ENCODE measurements around the gene TAF3.
"Not testable (repeated sequence)": the region's sequence is repeated elsewhere in the genome, so short reads cannot be mapped to it uniquely, and the experiment has no call there.

Gene TAF3, protein sequence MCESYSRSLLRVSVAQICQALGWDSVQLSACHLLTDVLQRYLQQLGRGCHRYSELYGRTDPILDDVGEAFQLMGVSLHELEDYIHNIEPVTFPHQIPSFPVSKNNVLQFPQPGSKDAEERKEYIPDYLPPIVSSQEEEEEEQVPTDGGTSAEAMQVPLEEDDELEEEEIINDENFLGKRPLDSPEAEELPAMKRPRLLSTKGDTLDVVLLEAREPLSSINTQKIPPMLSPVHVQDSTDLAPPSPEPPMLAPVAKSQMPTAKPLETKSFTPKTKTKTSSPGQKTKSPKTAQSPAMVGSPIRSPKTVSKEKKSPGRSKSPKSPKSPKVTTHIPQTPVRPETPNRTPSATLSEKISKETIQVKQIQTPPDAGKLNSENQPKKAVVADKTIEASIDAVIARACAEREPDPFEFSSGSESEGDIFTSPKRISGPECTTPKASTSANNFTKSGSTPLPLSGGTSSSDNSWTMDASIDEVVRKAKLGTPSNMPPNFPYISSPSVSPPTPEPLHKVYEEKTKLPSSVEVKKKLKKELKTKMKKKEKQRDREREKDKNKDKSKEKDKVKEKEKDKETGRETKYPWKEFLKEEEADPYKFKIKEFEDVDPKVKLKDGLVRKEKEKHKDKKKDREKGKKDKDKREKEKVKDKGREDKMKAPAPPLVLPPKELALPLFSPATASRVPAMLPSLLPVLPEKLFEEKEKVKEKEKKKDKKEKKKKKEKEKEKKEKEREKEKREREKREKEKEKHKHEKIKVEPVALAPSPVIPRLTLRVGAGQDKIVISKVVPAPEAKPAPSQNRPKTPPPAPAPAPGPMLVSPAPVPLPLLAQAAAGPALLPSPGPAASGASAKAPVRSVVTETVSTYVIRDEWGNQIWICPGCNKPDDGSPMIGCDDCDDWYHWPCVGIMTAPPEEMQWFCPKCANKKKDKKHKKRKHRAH

DNA sequence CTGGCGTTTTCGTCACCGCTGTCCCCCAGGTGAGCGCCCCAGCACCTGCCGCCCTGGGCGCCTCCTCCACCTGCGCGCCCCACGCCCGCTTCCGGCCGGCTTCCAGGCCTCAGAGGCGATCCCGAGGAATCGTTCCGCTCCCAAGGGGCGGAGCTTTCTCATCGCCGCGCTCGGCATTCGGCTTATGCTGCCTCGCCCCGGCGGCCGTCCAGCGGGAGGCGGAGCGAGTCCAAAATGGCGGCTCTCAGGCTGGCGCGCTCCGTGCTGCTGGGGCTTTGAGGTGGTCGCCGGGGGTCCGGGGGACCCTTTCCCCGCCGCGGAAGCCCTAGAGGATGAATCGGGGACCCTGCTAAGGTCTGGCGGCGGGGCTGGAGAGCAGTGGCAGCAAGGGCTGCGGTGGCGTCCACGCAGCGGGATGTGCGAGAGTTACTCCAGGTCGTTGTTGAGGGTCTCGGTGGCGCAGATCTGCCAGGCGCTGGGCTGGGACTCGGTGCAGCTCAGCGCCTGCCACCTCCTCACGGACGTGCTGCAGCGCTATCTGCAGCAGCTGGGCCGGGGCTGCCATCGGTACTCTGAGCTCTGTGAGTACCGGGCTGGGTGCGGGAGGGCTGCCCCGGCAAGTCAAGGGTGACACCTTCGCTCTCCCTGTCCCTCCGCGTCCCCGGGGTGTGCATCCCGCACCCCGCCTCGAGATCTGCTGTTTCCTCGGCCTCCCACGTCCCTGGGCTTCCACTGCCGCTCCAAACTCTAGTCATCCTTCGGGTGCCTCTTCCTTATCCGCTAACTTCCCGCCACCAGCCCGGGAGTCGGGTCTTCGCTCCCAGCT is at the start of gene TAF3:
Gene TAF3 (plus strand): TSS at position 211 of the 826 bp plus-strand sequence. CDS start 205 bp downstream, at position 416.
- Mint-ChIP-seq H3K9me3 (no peaks in the 10 kb centered on the region), H3K27ac (peak within 1 kb of the TSS; percentile 92), H3K36me3 (peaks cover 2% of the 10 kb centered on the region), H3K4me1 (peaks cover 34% of the 10 kb centered on the region), H3K27me3 (no peaks in the 10 kb centered on the region), H3K4me3 (peak within 1 kb of the TSS; percentile 95)

DNA sequence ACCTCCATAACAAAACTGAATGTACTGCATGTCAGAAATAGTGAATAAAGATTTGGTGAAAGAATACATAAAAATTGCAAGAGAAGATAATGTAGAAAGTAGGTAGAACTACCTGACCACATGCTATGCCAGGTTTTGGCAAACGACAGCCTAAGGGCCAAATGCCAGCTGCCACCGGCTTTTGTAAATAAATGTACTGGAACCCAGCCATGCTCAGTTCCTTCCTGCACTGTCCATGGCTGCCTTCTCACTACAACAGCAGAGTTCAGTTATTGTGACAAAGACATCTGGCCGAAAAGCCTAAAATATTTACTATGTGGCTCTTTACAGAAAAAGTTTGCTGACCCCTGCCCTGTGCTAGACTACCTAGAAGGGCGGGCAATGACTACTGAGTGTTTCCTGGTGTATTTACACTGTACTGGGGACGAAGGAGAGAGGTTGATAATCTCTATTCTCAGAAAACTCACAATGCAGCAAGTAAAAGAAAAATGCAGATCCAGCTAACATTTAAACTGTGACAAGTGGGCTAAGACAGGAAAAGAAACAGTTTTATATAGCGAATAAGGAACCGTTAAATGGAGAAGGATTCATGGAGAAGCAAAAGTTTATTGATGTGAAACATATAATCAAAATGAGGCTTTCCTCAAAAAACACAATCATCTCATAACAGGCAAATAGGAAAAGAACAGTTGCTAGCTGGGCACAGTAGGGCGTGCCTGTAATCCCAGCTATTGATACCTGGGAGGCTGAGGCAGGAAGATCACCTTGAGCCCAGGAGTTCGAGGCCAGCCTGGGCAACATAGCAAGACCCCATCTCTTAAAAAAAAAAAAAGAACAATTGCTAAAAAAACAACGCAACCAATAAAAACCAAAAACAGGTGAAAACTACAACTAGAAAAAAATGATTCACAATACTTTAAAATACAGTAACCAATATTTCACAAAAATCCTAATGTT is 44.2 kb upstream of the TAF3 start:
- no peaks in the 10 kb centered on the region for H3K4me1 Mint-ChIP-seq
- H3K4me3 Mint-ChIP-seq = no peak overlapping the region
- no peaks in the 10 kb centered on the region for H3K9me3 Mint-ChIP-seq
- H3K27me3 Mint-ChIP-seq = no peaks in the 10 kb centered on the region
- peaks cover 18% of the 10 kb centered on the region for H3K36me3 Mint-ChIP-seq
- H3K27ac Mint-ChIP-seq = no peak overlapping the region

DNA sequence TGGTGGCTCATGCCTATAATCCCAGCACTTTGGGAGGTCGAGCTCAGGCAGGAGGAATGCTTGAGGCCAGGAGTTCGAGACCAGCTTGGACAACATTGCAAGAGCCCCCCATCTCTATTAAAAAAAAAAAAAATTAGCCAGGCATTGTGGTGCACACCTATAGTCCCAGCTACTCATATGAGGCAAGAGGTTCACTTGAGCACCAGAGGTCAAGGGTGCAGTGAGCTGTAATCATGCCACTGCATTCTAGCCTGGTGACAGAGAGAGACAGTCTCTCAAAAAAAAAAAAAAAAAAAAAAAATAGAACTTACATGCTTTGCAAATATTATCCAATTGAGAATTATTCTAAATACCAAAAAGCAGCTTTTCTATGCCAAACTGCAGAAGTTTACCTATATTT is 41.5 kb upstream of the TAF3 start:
- H3K27ac Mint-ChIP-seq = no peak overlapping the region
- H3K36me3 Mint-ChIP-seq = peaks cover 23% of the 10 kb centered on the region
- H3K4me3 Mint-ChIP-seq = no peak overlapping the region
- H3K9me3 Mint-ChIP-seq = no peaks in the 10 kb centered on the region
- H3K27me3 Mint-ChIP-seq = no peaks in the 10 kb centered on the region
- H3K4me1 Mint-ChIP-seq = peaks cover 7% of the 10 kb centered on the region

DNA sequence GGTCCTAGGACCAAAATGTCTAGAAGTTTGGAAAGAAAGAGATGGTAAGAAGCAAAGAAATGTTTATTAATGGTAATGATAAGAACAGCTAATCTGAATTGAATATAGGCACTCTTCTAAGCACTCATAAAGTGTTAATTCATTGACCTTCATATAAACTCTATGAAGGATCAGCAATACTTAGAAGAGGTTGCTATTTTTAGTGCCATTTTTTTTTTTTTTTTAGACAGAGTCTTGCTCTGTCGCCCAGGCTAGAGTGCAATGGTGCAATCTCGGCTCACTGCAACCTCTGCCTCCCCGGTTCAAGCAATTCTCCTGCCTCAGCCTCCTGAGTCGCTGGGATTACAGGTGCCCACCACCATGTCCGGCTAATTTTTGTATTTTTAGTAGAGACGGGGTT is 36.1 kb upstream of the TAF3 start:
- H3K27ac Mint-ChIP-seq, H3K4me3 Mint-ChIP-seq, H3K9me3 Mint-ChIP-seq, H3K27me3 Mint-ChIP-seq: not testable (repeated sequence)
- Mint-ChIP-seq H3K4me1 (peaks cover 36% of the 10 kb centered on the region), H3K36me3 (peaks cover 15% of the 10 kb centered on the region)

DNA sequence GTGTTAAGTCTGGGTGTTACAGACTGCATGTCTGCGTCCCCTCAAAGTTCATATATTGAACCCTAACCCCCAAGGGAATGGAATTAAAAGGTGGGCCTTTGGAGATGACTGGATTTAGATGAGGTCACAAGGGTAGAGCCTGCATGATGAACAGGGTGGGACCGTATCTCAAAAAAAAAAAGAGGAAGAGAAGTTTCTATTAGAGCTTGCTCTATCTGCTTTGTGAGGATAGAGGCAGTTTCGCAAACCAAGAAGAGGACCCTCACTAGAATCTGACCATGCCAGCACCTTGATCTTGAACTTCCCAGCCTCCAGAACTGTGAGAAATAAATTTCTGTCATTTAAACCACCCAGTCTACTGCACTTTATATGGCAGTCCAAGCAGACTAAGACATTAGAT is 31.9 kb upstream of the TAF3 start:
- Mint-ChIP-seq H3K4me3 (no peak overlapping the region), H3K27me3 (no peaks in the 10 kb centered on the region), H3K27ac (no peak overlapping the region), H3K36me3 (peaks cover 3% of the 10 kb centered on the region), H3K4me1 (peaks cover 57% of the 10 kb centered on the region), H3K9me3 (no peaks in the 10 kb centered on the region)

DNA sequence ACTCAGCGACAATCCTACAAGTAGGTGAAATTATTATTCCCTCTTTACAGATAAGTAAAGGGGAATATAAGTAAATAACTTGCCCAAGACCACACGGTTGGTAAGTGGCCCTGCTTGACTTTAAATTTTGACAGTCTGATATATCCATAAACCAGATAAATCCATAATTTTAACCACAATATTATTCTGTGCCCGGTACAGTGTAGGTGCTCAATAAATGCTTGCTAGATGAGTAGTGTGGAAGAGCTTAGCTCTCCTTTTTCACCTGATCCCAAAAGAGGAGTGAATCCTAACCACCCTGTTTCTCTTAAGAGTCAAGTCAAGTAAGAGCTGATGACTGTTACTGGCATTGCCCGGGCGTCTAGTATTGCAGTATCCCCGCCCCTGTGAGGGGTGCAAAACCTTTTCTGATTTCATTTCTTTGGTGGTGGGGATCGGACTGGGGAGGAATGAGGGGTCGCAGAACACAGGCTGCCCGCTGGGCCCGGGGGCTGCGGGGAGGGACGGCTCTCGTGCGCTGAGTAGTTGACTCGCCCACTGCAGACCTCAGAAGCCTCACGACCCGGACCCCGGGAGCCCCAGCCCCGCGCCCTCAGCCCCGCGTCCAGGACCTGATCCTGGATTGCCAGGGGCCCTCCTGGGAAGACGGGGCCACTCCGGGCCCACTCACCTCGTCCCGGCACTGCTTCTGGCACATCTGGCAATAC is 31.0 kb upstream of the TAF3 start:
- no peak overlapping the region for H3K27ac Mint-ChIP-seq
- H3K4me1 Mint-ChIP-seq = peaks cover 65% of the 10 kb centered on the region
- no peak overlapping the region for H3K4me3 Mint-ChIP-seq
- H3K36me3 Mint-ChIP-seq = peaks cover 6% of the 10 kb centered on the region
- H3K27me3 Mint-ChIP-seq = no peaks in the 10 kb centered on the region
- no peaks in the 10 kb centered on the region for H3K9me3 Mint-ChIP-seq

DNA sequence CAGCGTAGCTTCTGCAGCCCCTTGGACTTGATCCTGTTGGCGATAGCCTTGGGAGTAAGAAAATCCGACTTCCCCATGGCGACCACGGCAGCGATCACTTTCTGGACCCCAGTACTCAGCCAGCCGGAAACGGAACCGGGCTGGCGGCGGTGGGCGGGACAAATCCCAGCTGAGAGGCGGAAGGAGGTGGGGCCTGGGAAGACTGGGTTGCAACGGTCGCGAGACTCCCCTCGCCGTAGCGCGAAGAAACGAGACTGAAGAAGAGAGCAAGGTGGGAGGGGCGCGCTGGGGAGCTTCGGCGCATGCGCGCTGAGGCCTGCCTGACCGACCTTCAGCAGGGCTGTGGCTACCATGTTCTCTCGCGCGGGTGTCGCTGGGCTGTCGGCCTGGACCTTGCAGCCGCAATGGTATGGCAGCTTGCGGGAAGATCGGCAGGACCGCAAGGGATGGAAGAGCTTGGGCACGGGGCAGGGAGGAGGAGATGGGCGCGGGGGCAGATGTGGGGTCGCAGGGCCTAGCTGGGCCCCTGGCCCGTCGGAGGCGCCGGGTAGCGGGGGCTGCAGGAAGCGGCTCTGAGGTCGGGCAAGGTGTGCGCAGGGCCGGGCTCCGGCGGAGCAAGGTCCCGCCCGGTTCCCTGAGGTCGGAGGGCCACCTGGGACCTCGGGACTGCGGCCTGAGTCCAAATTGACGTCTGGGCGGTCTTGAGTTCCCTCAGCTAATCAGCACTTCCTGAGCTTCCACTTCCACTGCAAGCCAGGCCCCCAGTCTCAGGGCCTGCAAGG is 30.3 kb upstream of the TAF3 start, which contains the start of the genes ATP5F1C and KIN:
Gene ATP5F1C (plus strand): TSS at position 321 of the 782 bp plus-strand sequence. CDS start 31 bp downstream, at position 352.
Gene KIN (minus strand): TSS at position 137 of the 782 bp plus-strand sequence. CDS start 60 bp downstream, at position 77.
- Mint-ChIP-seq H3K27ac (peak within 1 kb of the TSS; percentile 64), H3K4me1 (peaks cover 72% of the 10 kb centered on the region), H3K36me3 (peaks cover 9% of the 10 kb centered on the region), H3K4me3 (no peak within 1 kb of the TSS), H3K9me3 (no peaks in the 10 kb centered on the region), H3K27me3 (no peaks in the 10 kb centered on the region)

DNA sequence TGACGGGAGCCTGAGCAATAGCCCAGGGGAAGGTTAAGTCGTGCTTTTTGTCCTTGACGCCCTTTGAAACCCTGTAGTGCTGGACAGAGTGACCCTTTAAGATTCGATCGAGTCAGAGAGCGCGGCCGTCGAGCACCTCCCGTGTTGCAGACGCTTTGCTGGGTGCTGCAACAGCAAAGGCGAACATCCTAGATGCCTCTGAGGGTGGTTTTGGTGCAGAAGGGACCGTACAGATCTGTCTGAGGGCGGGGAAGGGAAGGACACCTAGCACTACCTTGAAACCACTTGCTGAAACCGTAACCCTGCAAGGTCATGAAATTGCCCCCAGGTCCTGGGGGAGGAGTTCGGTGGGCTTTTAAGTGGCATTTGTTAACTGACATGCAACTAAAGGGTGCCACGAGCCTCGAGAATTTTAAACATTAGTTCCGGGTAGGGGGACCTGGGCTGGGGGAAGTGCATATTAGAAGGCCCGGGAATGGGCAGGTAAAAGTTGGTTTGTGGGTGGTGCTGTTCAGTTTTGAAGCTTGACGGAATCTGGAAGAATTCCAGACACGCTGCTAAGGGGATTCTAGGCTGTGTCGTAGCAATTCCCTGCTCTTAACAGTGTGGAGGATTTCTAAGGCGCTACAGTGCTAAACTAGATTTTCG is 29.5 kb upstream of the TAF3 start:
- no peaks in the 10 kb centered on the region for H3K9me3 Mint-ChIP-seq
- peaks cover 9% of the 10 kb centered on the region for H3K36me3 Mint-ChIP-seq
- no peak overlapping the region for H3K4me3 Mint-ChIP-seq
- peaks cover 72% of the 10 kb centered on the region for H3K4me1 Mint-ChIP-seq
- peak overlapping the region; percentile 64 for H3K27ac Mint-ChIP-seq
- H3K27me3 Mint-ChIP-seq = no peaks in the 10 kb centered on the region

DNA sequence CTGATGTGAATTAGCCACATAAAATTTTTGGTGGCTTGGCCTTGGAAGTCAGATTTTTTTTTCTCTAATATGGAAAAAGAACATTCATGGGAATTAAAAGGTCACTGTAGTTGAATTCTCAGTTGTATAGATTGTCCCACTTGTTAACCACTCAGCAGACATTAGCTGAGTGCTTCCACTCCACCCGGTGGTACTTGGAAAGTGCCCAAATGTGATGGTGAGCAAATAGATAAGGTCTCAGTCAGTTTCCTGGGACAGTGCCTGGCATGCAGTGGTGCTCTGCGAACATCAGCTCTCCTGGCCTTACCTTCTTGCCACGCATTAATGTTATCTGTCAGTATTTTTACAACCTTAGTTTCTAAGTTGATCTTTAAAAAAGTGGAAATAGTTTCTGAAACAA is 28.9 kb upstream of the TAF3 start:
- Mint-ChIP-seq H3K4me3 (no peak overlapping the region), H3K27ac (no peak overlapping the region), H3K36me3 (peaks cover 9% of the 10 kb centered on the region), H3K9me3 (no peaks in the 10 kb centered on the region), H3K27me3 (no peaks in the 10 kb centered on the region), H3K4me1 (peaks cover 73% of the 10 kb centered on the region)

DNA sequence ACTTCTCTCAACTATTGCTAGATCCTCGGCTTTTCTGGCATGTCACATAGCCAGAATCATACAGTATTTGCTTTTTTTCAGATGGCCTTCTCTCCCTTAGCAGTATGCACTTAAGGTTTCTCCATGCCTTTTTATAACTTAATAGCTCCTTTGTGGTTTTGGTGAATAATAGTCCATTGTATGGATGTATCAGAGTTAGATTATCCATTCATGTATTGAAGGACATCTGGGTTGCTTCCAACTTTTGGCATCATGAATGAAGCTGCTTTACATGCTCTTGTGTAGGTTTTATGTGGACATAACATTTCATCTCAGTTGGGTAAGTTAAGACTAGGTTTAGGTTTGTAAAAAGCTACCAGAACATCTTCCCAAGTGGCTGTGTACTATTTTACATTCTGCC is 25.8 kb upstream of the TAF3 start:
- Mint-ChIP-seq H3K4me1 (peaks cover 84% of the 10 kb centered on the region), H3K9me3 (no peaks in the 10 kb centered on the region), H3K36me3 (peaks cover 15% of the 10 kb centered on the region), H3K4me3 (peak overlapping the region; percentile 55), H3K27ac (peak overlapping the region; percentile 33), H3K27me3 (no peaks in the 10 kb centered on the region)

DNA sequence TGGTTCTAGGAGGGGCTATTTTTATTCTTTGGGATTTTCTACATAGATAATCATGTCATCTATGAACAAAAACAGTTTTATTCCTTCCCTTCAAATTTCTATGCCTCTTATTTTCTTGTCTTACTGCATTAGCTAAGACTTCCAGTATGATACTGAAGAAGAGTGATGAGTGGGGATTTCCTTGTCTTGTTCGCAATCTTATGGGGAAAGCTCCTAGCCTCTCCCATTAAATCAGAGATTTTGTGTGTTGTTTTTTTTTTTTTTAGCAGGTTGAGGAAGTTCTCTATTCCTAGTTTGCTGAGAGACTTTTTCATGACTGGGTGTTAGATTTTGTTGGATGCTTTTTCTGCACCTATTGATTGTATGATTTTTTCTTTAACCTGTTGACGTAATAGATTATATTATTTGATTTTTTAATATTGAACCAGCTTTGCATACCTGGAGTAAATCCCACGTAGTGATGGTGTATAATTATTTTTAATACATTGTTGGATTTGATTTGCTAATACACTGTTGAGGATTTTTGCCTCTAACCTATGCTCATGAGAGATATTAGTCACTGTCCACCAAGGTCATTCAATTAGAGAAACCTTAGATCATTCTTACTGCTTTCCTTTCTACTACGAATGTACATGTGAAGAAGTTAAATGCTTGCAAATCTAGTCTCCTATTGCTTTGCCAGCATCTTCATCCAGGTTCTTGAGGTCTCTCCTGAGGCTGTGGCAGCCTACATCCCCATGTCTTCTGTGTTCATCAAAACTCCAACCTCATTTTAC is 23.9 kb upstream of the TAF3 start:
- Mint-ChIP-seq H3K4me1 (peaks cover 76% of the 10 kb centered on the region), H3K36me3 (peaks cover 15% of the 10 kb centered on the region), H3K4me3 (no peak overlapping the region), H3K9me3 (no peaks in the 10 kb centered on the region), H3K27me3 (no peaks in the 10 kb centered on the region), H3K27ac (no peak overlapping the region)

DNA sequence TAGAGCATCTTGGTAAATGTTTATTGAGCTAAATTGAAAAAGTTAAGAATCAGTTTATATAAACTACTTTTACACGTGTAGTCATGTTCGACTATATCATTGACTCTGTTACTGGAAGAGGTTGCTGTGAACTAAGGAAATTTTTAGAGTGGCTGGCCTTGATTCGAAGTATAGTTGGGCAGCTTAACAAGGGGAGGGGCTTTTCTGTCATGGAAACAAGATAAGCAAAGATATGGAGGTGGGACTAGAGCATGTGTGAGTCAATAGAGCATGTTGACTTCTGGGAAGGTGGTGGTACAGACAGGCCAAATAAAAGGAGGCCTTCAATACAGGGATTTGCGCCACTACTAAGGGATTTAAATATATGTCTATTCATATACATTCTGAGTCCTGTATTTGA is 22.7 kb upstream of the TAF3 start:
- Mint-ChIP-seq H3K4me3 (no peak overlapping the region), H3K27ac (peak overlapping the region; percentile 76), H3K36me3 (peaks cover 16% of the 10 kb centered on the region), H3K27me3 (no peaks in the 10 kb centered on the region), H3K4me1 (peaks cover 65% of the 10 kb centered on the region), H3K9me3 (no peaks in the 10 kb centered on the region)
